Gastrocnemius medialis (tissue), 4 donors: ENCODE measurements around the gene KCNC1.

ENCODE experiments used
- POLR2A ChIP-seq, 2 donors: fragments of 450-650 bp; IDR thresholded peaks; one replicate each; pipeline ENCODE4 v1.6.1; 2017; ENCODE audit warnings: antibody characterized with exemption in 2 of 2, mild to moderate bottlenecking in 2 of 2, moderate library complexity in 2 of 2
- TF ChIP-seq, protein P1 (sequence below), 5 experiments: fragments of 450-650 bp in 3 of 5; fragments of 200-600 bp in 2 of 5; sonication (generic) in 2 of 5; IDR thresholded peaks in 4 of 5; conservative IDR thresholded peaks in 1 of 5; 1 replicate in 4 of 5; 2 replicates in 1 of 5; pipeline ENCODE4 v1.5.1; 2016 to 2019; ENCODE audit warnings: antibody characterized with exemption in 5 of 5, mild to moderate bottlenecking in 3 of 5, moderate library complexity in 3 of 5

DNA sequence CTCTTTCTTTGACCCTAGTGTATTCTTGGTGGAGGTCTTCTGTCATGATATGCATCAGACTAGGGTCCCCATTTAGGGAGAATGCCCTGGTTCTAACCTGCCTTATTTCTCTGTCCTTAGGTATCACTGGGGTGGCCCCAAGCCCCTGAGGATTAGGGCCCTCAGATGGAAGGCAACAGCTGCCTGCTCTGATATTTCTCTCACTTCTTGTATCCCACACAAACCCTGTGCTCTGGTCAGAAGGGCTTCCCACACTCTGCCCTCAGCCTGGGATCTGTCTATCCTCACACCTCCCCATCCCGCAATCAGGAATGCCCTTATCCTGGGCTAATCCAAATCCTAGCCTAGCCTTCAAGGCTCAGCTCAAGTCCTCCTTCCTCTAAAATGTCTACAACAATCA, 75.5 kb downstream of the KCNC1 start:
- no peak for TF ChIP-seq POLR2A (IDR thresholded peaks at IDR 0.05)
- TF ChIP-seq, protein P1, sequence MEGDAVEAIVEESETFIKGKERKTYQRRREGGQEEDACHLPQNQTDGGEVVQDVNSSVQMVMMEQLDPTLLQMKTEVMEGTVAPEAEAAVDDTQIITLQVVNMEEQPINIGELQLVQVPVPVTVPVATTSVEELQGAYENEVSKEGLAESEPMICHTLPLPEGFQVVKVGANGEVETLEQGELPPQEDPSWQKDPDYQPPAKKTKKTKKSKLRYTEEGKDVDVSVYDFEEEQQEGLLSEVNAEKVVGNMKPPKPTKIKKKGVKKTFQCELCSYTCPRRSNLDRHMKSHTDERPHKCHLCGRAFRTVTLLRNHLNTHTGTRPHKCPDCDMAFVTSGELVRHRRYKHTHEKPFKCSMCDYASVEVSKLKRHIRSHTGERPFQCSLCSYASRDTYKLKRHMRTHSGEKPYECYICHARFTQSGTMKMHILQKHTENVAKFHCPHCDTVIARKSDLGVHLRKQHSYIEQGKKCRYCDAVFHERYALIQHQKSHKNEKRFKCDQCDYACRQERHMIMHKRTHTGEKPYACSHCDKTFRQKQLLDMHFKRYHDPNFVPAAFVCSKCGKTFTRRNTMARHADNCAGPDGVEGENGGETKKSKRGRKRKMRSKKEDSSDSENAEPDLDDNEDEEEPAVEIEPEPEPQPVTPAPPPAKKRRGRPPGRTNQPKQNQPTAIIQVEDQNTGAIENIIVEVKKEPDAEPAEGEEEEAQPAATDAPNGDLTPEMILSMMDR (IDR thresholded peaks at IDR 0.05 in 4 of 5, conservative IDR thresholded peaks at IDR 0.05 in 1 of 5), result no peak
